Measurements from ENCODE around the gene ANTXR1. TPM values are rescaled to one million over a fixed set of nuclear protein-coding genes. Genes with fewer than 3 reads are reported as not detected.

ANTXR1 gene
- total RNA-seq, 1 donor from 2014 or later = 7.8 TPM

DNA sequence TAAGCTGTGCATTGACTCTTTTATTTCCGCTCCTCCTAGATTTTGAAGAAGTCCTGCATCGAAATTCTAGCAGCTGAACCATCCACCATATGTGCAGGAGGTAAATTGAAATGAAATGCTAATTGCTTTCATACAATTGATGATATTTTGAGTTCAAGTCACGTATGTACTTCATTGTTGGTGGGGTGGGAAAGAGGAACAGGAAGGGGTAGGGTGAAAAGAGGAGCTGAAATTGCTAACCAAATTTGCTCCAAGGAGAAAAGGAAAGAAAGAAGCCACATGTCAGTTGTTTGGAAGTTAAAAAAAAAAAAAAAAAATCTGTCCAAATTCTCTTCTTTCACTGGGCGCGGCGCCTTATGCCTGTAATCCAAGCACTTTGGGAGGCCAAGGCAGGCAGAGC is 77.8 kb downstream of the ANTXR1 start:
- TF ChIP-seq, protein P1, sequence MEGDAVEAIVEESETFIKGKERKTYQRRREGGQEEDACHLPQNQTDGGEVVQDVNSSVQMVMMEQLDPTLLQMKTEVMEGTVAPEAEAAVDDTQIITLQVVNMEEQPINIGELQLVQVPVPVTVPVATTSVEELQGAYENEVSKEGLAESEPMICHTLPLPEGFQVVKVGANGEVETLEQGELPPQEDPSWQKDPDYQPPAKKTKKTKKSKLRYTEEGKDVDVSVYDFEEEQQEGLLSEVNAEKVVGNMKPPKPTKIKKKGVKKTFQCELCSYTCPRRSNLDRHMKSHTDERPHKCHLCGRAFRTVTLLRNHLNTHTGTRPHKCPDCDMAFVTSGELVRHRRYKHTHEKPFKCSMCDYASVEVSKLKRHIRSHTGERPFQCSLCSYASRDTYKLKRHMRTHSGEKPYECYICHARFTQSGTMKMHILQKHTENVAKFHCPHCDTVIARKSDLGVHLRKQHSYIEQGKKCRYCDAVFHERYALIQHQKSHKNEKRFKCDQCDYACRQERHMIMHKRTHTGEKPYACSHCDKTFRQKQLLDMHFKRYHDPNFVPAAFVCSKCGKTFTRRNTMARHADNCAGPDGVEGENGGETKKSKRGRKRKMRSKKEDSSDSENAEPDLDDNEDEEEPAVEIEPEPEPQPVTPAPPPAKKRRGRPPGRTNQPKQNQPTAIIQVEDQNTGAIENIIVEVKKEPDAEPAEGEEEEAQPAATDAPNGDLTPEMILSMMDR (conservative IDR thresholded peaks at IDR 0.05; ENCODE audit: low read depth, low read length) = no peak
- DNase-seq (ENCODE audit: low read depth) = no peak
- no peak overlapping the region for H3K4me3 ChIP-seq (ENCODE audit: low read depth, low read length)

GRCh38 chr2:69092857-69093256 is 79.9 kb downstream of the ANTXR1 start:
- DNase-seq (ENCODE audit: low read depth) = no peak
- no peak overlapping the region for H3K4me3 ChIP-seq (ENCODE audit: low read depth, low read length)
- TF ChIP-seq, protein P1 (conservative IDR thresholded peaks at IDR 0.05; ENCODE audit: low read depth, low read length) = no peak

DNA sequence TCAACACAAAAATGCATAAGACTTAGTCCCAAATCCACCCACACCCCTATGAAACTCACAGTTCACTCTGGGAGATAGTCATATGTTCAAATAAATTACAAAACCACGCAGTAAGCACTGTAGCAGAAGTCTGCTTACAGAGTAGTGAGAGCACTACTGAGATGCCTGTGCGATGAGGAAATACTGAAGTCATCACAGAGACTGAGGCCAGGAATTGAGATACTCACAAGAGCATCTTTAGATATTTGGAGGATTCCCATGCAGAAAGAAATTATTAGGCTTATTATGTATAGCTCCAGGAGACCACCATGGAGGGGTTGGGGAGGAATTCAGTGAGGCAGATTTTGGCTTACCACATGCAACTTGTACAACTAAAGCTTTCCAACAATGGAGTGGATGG is 82.3 kb downstream of the ANTXR1 start:
- TF ChIP-seq, protein P1 (conservative IDR thresholded peaks at IDR 0.05; ENCODE audit: low read depth, low read length) = no peak
- H3K4me3 ChIP-seq (ENCODE audit: low read depth, low read length) = no peak overlapping the region
- DNase-seq (ENCODE audit: low read depth) = no peak

DNA sequence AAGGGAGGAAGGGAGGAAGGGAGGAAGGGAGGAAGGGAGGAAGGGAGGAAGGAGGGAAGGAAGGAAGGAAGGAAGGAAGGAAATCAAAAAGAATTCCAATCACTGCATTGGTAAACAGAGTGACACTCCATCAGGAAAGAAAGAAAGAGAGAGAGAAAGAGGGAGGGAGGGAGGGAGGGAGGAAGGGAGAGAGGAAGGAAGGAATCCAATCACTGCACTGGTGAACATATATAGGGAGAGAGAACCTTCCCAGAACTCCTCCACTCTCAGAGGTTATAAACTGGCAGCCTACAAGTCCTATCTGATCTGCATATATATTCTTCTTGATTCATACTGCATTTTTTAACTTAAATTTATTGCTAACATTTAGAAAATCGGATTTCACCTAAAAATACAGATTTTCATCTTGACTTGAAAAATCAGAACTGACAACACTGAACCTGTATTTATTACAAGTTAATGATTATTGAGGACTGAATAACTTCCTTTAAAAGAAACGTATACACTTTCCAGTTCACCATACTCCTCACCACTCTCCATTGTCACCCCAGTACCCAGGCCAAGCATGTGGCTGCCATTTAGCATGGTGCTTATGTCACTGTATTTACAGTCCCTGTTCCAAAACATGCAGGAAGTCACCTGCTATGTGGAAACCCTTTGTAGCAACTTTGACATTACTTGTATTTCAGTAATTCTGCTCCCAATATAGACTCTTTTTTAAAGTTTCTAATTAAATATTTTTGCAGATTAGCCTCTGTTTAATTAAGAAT is 83.5 kb downstream of the ANTXR1 start:
- no peak for DNase-seq (ENCODE audit: low read depth)
- TF ChIP-seq, protein P1 (conservative IDR thresholded peaks at IDR 0.05; ENCODE audit: low read depth, low read length) = no peak
- H3K4me3 ChIP-seq (ENCODE audit: low read depth, low read length) = no peak overlapping the region

GRCh38 chr2:69097148-69097610 is 84.2 kb downstream of the ANTXR1 start:
- DNase-seq (ENCODE audit: low read depth) = no peak
- TF ChIP-seq, protein P1 (conservative IDR thresholded peaks at IDR 0.05; ENCODE audit: low read depth, low read length) = no peak
- H3K4me3 ChIP-seq (ENCODE audit: low read depth, low read length) = no peak overlapping the region

DNA sequence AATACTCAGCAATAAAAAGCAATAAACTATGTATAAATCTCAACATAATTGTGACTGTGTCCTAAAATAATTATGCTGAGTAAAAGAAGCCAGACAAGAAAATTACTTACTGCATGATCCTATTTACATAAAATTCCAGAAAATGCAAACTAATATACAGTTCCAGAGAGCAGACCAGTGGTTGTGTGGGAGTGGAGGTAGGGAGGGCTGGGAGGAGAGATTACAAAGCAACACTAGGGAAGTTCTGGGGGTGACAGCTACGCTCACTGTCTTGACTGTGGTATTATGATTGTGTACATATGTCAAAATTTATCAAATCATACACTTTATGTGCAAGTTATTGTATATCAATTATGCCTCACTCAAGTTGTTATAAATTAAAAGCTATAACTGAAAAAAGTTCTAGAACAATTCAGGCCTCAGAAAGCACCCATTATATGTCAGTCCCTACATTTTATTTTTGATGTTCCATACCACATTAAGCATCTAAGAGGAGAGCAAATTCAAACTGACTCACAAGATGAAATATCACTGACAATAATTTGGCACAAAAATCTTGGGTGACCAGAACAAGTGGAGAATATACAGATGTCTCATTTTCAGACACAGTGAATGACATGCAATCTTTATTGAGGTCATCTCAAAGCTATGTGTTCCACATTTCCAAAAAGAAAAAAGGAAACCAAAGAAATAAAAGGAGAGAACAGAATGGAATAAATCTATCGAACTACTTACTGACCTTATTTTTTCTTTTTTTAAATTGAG is 85.1 kb downstream of the ANTXR1 start:
- TF ChIP-seq, protein P1 (conservative IDR thresholded peaks at IDR 0.05; ENCODE audit: low read depth, low read length) = no peak
- no peak for DNase-seq (ENCODE audit: low read depth)
- H3K4me3 ChIP-seq (ENCODE audit: low read depth, low read length) = no peak overlapping the region

Data from epithelial cell of proximal tubule (primary cell).